Activated CD8-positive, alpha-beta T cell treated with anti-CD3 and anti-CD28 coated beads, Interleukin-2, amount 10 ng/mL, durations not matched to agents 7 days and 5 days (primary cell): ENCODE measurements around the gene SLC25A43. TPM values are rescaled to one million over a fixed set of nuclear protein-coding genes. Genes with fewer than 3 reads are reported as not detected.
A peak's percentile ranks its signal among the peaks of the same experiment; 100 is the strongest.

Source experiments
- ATAC-seq: fragments of 150-1000 bp; cut with Tn5 transposase; one replicate; pipeline ENCODE4 v1.10.0; 2021; ENCODE audit warnings: moderate library complexity
- CTCF ChIA-PET: fragments of 350-600 bp; sonication (Branson Sonifier 250); formaldehyde crosslinking; loops from one replicate; lab custom pipeline; 2021; ENCODE audit warnings: antibody characterized with exemption; lab: Charles Lee
- POLR2A ChIA-PET: fragments of 350-600 bp; sonication (Branson Sonifier 250); formaldehyde crosslinking; loops from one replicate; lab custom pipeline; 2021; ENCODE audit warnings: antibody characterized with exemption; lab: Charles Lee
- DNase-seq: peaks from one replicate; pipeline ENCODE4 v3.0.0-alpha.2; 2020
- H3K27ac Mint-ChIP-seq: one replicate; pipeline ENCODE4 v1.8.0; 2021; ENCODE audit warnings: mild to moderate bottlenecking, mixed read lengths
- H3K27me3 Mint-ChIP-seq: one replicate; pipeline ENCODE4 v1.8.0; 2021; ENCODE audit warnings: low read depth, mixed read lengths
- H3K36me3 Mint-ChIP-seq: one replicate; pipeline ENCODE4 v1.8.0; 2021; ENCODE audit warnings: low read depth, mixed read lengths
- H3K4me1 Mint-ChIP-seq: one replicate; pipeline ENCODE4 v1.8.0; 2021; ENCODE audit warnings: low read depth, mixed read lengths
- H3K4me3 Mint-ChIP-seq: one replicate; pipeline ENCODE4 v1.8.0; 2021; ENCODE audit warnings: mild to moderate bottlenecking, mixed read lengths
- H3K9me3 Mint-ChIP-seq: one replicate; pipeline ENCODE4 v1.8.0; 2022; ENCODE audit warnings: mixed read lengths; ENCODE audit not compliant: insufficient read depth
- total RNA-seq, 2 experiments: library from RNA; stranded (reverse); gene quantifications; one replicate each; pipeline ENCODE4 v1.2.3, GENCODE V29; 2021

Gene SLC25A43
- total RNA-seq, 2 experiments from 2014 or later, result 6.5 to 7.8 TPM

GRCh38 chrX:119410854-119411253 lies 11.7 kb downstream of the SLC25A43 start:
- POLR2A ChIA-PET, result no interaction called here
- Mint-ChIP-seq H3K27ac (no peak overlapping the region), H3K4me1 (no peaks in the 10 kb centered on the region), H3K27me3 (no peaks in the 10 kb centered on the region), H3K4me3 (no peak overlapping the region), H3K36me3 (peaks cover 5% of the 10 kb centered on the region), H3K9me3 (no peaks in the 10 kb centered on the region)
- DNase-seq, result no peak
- no peak for ATAC-seq
- CTCF ChIA-PET, result no interaction called here

GRCh38 chrX:119411959-119412358 lies 12.8 kb downstream of the SLC25A43 start:
- Mint-ChIP-seq H3K36me3 (peaks cover 5% of the 10 kb centered on the region), H3K4me1 (no peaks in the 10 kb centered on the region), H3K9me3 (no peaks in the 10 kb centered on the region), H3K4me3 (no peak overlapping the region), H3K27ac (no peak overlapping the region), H3K27me3 (no peaks in the 10 kb centered on the region)
- ChIA-PET CTCF (no interaction called here), POLR2A (no interaction called here)
- ATAC-seq (no peak), DNase-seq (no peak)

GRCh38 chrX:119417376-119417775 lies 18.2 kb downstream of the SLC25A43 start:
- CTCF ChIA-PET, result interaction anchor here (1.4 to 1.6 kb wide), 2 partner anchors 10 to 65 kb away, joined by 4 to 6 read pairs; no protein-coding TSS in a partner anchor
- Mint-ChIP-seq H3K4me1 (no peaks in the 10 kb centered on the region), H3K4me3 (no peak overlapping the region), H3K36me3 (no peaks in the 10 kb centered on the region), H3K27me3 (no peaks in the 10 kb centered on the region), H3K27ac (no peak overlapping the region), H3K9me3 (no peaks in the 10 kb centered on the region)
- ATAC-seq (no peak), DNase-seq (no peak)
- POLR2A ChIA-PET, result no interaction called here

- H3K36me3 Mint-ChIP-seq, result no peaks in the 10 kb centered on the region
- H3K9me3 Mint-ChIP-seq, result no peaks in the 10 kb centered on the region
- ATAC-seq (no peak), DNase-seq (no peak)
- H3K4me3 Mint-ChIP-seq, result no peak overlapping the region
- no peaks in the 10 kb centered on the region for H3K4me1 Mint-ChIP-seq
- ChIA-PET POLR2A (no interaction called here), CTCF (interaction anchor here (0.7 to 1.6 kb wide), 3 partner anchors 9 to 128 kb away, joined by 3 to 6 read pairs (median 4); no protein-coding TSS in a partner anchor)
- H3K27ac Mint-ChIP-seq, result no peak overlapping the region
- no peaks in the 10 kb centered on the region for H3K27me3 Mint-ChIP-seq
Measured at GRCh38 chrX:119417842-119418241, 18.7 kb downstream of the SLC25A43 start.

- ChIA-PET CTCF (no interaction called here), POLR2A (no interaction called here)
- DNase-seq, result no peak
- H3K36me3 Mint-ChIP-seq, result no peaks in the 10 kb centered on the region
- H3K4me1 Mint-ChIP-seq, result no peaks in the 10 kb centered on the region
- no peak overlapping the region for H3K4me3 Mint-ChIP-seq
- H3K27ac Mint-ChIP-seq, result no peak overlapping the region
- no peak for ATAC-seq
- no peaks in the 10 kb centered on the region for H3K27me3 Mint-ChIP-seq
- H3K9me3 Mint-ChIP-seq, result no peaks in the 10 kb centered on the region
Measured at GRCh38 chrX:119419146-119419545, 20.0 kb downstream of the SLC25A43 start.

- ATAC-seq, result no peak
- Mint-ChIP-seq H3K4me3 (no peak overlapping the region), H3K9me3 (no peaks in the 10 kb centered on the region), H3K27ac (no peak overlapping the region), H3K36me3 (no peaks in the 10 kb centered on the region), H3K4me1 (no peaks in the 10 kb centered on the region), H3K27me3 (no peaks in the 10 kb centered on the region)
- CTCF ChIA-PET, result no interaction called here
- DNase-seq, result no peak
- POLR2A ChIA-PET, result no interaction called here
Measured at GRCh38 chrX:119419898-119420297, 20.8 kb downstream of the SLC25A43 start.

GRCh38 chrX:119421016-119421705 lies 22.0 kb downstream of the SLC25A43 start:
- Mint-ChIP-seq H3K27me3 (no peaks in the 10 kb centered on the region), H3K4me3 (no peak overlapping the region), H3K4me1 (no peaks in the 10 kb centered on the region), H3K9me3 (no peaks in the 10 kb centered on the region), H3K36me3 (no peaks in the 10 kb centered on the region), H3K27ac (no peak overlapping the region)
- ATAC-seq (no peak), DNase-seq (no peak)
- ChIA-PET POLR2A (no interaction called here), CTCF (no interaction called here)

- no peaks in the 10 kb centered on the region for H3K36me3 Mint-ChIP-seq
- DNase-seq (no peak), ATAC-seq (no peak)
- no peak overlapping the region for H3K27ac Mint-ChIP-seq
- CTCF ChIA-PET, result no interaction called here
- peaks cover 13% of the 10 kb centered on the region for H3K4me1 Mint-ChIP-seq
- POLR2A ChIA-PET, result no interaction called here
- no peaks in the 10 kb centered on the region for H3K27me3 Mint-ChIP-seq
- no peaks in the 10 kb centered on the region for H3K9me3 Mint-ChIP-seq
- H3K4me3 Mint-ChIP-seq, result no peak overlapping the region
Measured at GRCh38 chrX:119423631-119424030, 24.5 kb downstream of the SLC25A43 start.

- no peaks in the 10 kb centered on the region for H3K27me3 Mint-ChIP-seq
- ChIA-PET CTCF (no interaction called here), POLR2A (no interaction called here)
- no peak for DNase-seq
- H3K4me1 Mint-ChIP-seq, result peaks cover 13% of the 10 kb centered on the region
- no peak overlapping the region for H3K27ac Mint-ChIP-seq
- no peak overlapping the region for H3K4me3 Mint-ChIP-seq
- no peaks in the 10 kb centered on the region for H3K9me3 Mint-ChIP-seq
- no peak for ATAC-seq
- H3K36me3 Mint-ChIP-seq, result no peaks in the 10 kb centered on the region
Measured at GRCh38 chrX:119424999-119425398, 25.9 kb downstream of the SLC25A43 start.

GRCh38 chrX:119427024-119427794 lies 28.1 kb downstream of the SLC25A43 start:
- no peaks in the 10 kb centered on the region for H3K36me3 Mint-ChIP-seq
- H3K9me3 Mint-ChIP-seq, result no peaks in the 10 kb centered on the region
- H3K27ac Mint-ChIP-seq, result peak overlapping the region; percentile 87
- peaks cover 13% of the 10 kb centered on the region for H3K4me1 Mint-ChIP-seq
- H3K4me3 Mint-ChIP-seq, result peak overlapping the region; percentile 28
- DNase-seq, result peak; percentile 36
- CTCF ChIA-PET, result interaction anchor here (1.5 kb wide), 1 partner anchor 9 kb away, joined by 6 read pairs; no protein-coding TSS in a partner anchor
- ATAC-seq, result peak; percentile 60
- no peaks in the 10 kb centered on the region for H3K27me3 Mint-ChIP-seq
- POLR2A ChIA-PET, result no interaction called here

- CTCF ChIA-PET, result interaction anchor here (1.5 kb wide), 1 partner anchor 10 kb away, joined by 6 read pairs; no protein-coding TSS in a partner anchor
- no peaks in the 10 kb centered on the region for H3K27me3 Mint-ChIP-seq
- POLR2A ChIA-PET, result no interaction called here
- no peak for ATAC-seq
- H3K27ac Mint-ChIP-seq, result peak overlapping the region; percentile 87
- H3K4me1 Mint-ChIP-seq, result peaks cover 13% of the 10 kb centered on the region
- DNase-seq, result no peak
- H3K9me3 Mint-ChIP-seq, result no peaks in the 10 kb centered on the region
- no peaks in the 10 kb centered on the region for H3K36me3 Mint-ChIP-seq
- peak overlapping the region; percentile 28 for H3K4me3 Mint-ChIP-seq
Measured at GRCh38 chrX:119427795-119428185, 28.7 kb downstream of the SLC25A43 start.

GRCh38 chrX:119429471-119429870 lies 30.3 kb downstream of the SLC25A43 start:
- DNase-seq, result no peak
- H3K27me3 Mint-ChIP-seq, result no peaks in the 10 kb centered on the region
- H3K36me3 Mint-ChIP-seq, result peaks cover 4% of the 10 kb centered on the region
- POLR2A ChIA-PET, result no interaction called here
- H3K27ac Mint-ChIP-seq, result no peak overlapping the region
- H3K9me3 Mint-ChIP-seq, result no peaks in the 10 kb centered on the region
- no peak for ATAC-seq
- H3K4me1 Mint-ChIP-seq, result peaks cover 13% of the 10 kb centered on the region
- no peak overlapping the region for H3K4me3 Mint-ChIP-seq
- CTCF ChIA-PET, result no interaction called here
